SH-SY5Y (cell line): ENCODE measurements around the gene NRG2.

Source experiments
- GATA2 ChIP-seq: IDR thresholded peaks from 2 replicates; pipeline ENCODE4 v1.6.1; 2011; ENCODE audit warnings: mild to moderate bottlenecking, low read depth, low read length
- GATA3 ChIP-seq: IDR thresholded peaks from 2 replicates; pipeline ENCODE4 v1.6.1; 2011; ENCODE audit warnings: low read depth, mild to moderate bottlenecking, low read length, moderate library complexity

GRCh38 chr5:139971202-139971725 is 71.8 kb downstream of the NRG2 start:
- TF ChIP-seq GATA3 (no peak), GATA2 (no peak)
